ENCODE results near the gene FGF1.

FGF1 gene

DNA sequence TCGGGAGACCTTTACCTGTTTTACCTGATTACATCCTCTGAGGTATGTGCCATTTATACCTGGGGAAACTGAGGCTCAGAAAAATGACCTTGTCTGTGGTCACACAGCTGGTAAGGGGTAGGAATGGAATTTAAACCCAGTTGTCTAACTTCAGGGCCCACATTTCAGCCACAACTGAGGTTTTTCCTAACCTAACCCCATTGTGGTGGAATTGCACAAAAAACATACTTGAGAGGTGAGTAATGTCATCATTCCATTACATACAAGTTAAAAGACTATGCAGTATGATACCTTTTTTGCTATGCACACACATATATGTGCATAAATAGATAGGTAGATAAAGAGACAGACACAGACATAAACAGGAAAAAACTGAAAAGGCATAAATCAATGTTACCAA lies 14.1 kb downstream of the FGF1 start:
- TF ChIP-seq, protein P1, sequence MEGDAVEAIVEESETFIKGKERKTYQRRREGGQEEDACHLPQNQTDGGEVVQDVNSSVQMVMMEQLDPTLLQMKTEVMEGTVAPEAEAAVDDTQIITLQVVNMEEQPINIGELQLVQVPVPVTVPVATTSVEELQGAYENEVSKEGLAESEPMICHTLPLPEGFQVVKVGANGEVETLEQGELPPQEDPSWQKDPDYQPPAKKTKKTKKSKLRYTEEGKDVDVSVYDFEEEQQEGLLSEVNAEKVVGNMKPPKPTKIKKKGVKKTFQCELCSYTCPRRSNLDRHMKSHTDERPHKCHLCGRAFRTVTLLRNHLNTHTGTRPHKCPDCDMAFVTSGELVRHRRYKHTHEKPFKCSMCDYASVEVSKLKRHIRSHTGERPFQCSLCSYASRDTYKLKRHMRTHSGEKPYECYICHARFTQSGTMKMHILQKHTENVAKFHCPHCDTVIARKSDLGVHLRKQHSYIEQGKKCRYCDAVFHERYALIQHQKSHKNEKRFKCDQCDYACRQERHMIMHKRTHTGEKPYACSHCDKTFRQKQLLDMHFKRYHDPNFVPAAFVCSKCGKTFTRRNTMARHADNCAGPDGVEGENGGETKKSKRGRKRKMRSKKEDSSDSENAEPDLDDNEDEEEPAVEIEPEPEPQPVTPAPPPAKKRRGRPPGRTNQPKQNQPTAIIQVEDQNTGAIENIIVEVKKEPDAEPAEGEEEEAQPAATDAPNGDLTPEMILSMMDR (conservative IDR thresholded peaks at IDR 0.05; ENCODE audit: low read depth, low read length): no peak
- no peaks in the 10 kb centered on the region for H3K4me1 ChIP-seq (ENCODE audit: low read depth, poor library complexity, severe bottlenecking)
- no peak overlapping the region for H3K4me3 ChIP-seq (IDR thresholded peaks at IDR 0.05; ENCODE audit: insufficient read depth, low read depth, low read length)
- no peak overlapping the region for H3K27ac ChIP-seq
- no peaks in the 10 kb centered on the region for H4K20me1 ChIP-seq (ENCODE audit: insufficient read depth)
- no peak overlapping the region for H3K9ac ChIP-seq
- H3K36me3 ChIP-seq (ENCODE audit: insufficient read depth): no peaks in the 10 kb centered on the region
- no peaks in the 10 kb centered on the region for H3K79me2 ChIP-seq (ENCODE audit: insufficient read depth, low read depth)
- H2AFZ ChIP-seq (ENCODE audit: low read depth): no peak overlapping the region
- H3K27me3 ChIP-seq (ENCODE audit: insufficient read depth, low read depth): no peaks in the 10 kb centered on the region
- no peak overlapping the region for H3K4me2 ChIP-seq

DNA sequence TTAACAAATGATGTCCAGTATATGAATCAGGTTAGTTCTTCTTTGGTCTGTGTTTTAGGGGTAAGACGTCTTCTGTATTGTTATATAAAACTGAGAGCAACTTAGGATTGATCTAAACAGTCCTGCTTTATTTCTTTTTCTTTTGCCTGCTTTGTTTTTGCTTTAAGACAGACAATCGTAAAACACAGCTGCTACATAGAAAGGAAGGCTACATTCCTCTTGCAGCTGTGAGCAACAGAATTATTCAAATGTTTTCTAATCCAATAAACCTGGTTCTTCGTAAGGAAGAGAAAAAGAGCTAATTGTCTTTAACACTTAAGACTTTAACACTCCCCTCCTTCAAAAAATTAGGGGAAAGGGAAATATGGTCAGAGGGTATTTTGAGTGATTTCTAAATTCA lies 14.6 kb downstream of the FGF1 start:
- TF ChIP-seq, protein P1 (conservative IDR thresholded peaks at IDR 0.05; ENCODE audit: low read depth, low read length): no peak
- Histone ChIP-seq H3K27me3 (ENCODE audit: insufficient read depth, low read depth) (no peaks in the 10 kb centered on the region), H3K4me2 (no peak overlapping the region), H3K36me3 (ENCODE audit: insufficient read depth) (no peaks in the 10 kb centered on the region), H3K79me2 (ENCODE audit: insufficient read depth, low read depth) (no peaks in the 10 kb centered on the region), H3K4me1 (ENCODE audit: low read depth, poor library complexity, severe bottlenecking) (no peaks in the 10 kb centered on the region), H3K9ac (no peak overlapping the region), H3K27ac (no peak overlapping the region), H3K4me3 (IDR thresholded peaks at IDR 0.05; ENCODE audit: insufficient read depth, low read depth, low read length) (no peak overlapping the region), H2AFZ (ENCODE audit: low read depth) (no peak overlapping the region), H4K20me1 (ENCODE audit: insufficient read depth) (no peaks in the 10 kb centered on the region)

DNA sequence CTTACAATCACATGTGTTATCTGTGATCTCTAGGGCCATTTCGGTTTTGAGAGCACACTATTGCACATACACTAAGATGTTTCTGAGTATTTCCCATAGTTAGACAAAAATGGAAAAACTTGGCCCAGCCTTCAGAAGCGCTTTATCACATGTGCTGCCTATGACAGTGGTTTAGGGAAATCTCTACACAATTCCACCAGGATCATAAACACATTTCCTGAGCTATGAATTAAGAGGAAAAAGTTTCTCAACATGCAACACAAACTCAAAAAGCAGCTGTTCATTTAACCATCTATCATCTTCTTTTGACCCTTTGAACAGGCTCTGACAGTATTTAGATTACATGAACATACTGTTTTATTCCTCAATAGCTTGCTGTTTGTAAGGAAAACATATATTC lies 15.1 kb downstream of the FGF1 start:
- H3K27me3 ChIP-seq (ENCODE audit: insufficient read depth, low read depth): no peaks in the 10 kb centered on the region
- H3K79me2 ChIP-seq (ENCODE audit: insufficient read depth, low read depth): no peaks in the 10 kb centered on the region
- H3K9ac ChIP-seq: no peak overlapping the region
- no peak overlapping the region for H3K27ac ChIP-seq
- no peaks in the 10 kb centered on the region for H4K20me1 ChIP-seq (ENCODE audit: insufficient read depth)
- no peak overlapping the region for H3K4me2 ChIP-seq
- H3K4me3 ChIP-seq (IDR thresholded peaks at IDR 0.05; ENCODE audit: insufficient read depth, low read depth, low read length): no peak overlapping the region
- no peak overlapping the region for H2AFZ ChIP-seq (ENCODE audit: low read depth)
- no peaks in the 10 kb centered on the region for H3K36me3 ChIP-seq (ENCODE audit: insufficient read depth)
- TF ChIP-seq, protein P1 (conservative IDR thresholded peaks at IDR 0.05; ENCODE audit: low read depth, low read length): no peak
- H3K4me1 ChIP-seq (ENCODE audit: low read depth, poor library complexity, severe bottlenecking): no peaks in the 10 kb centered on the region

DNA sequence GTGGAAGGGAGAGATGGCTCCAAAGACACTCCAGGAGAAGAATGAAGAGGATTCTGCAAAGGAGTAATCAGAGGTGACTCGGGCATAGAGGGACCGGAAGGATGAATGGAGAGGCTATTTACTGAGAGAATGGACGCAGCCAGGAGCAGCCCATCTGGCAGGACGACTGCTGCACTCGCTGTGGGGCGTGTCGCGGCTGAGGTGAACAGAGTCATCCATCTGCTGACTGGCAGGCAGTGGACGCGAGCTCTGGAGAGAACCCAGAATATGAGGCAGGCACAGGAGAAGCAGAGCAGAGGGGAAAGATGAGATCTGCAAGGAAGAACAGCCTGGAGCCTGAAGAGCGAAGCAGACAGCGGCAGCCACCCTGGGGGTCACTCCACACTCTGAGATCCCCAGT lies 16.4 kb downstream of the FGF1 start:
- TF ChIP-seq, protein P1 (conservative IDR thresholded peaks at IDR 0.05; ENCODE audit: low read depth, low read length): no peak
- Histone ChIP-seq H3K4me1 (ENCODE audit: low read depth, poor library complexity, severe bottlenecking) (no peaks in the 10 kb centered on the region), H3K79me2 (ENCODE audit: insufficient read depth, low read depth) (no peaks in the 10 kb centered on the region), H3K27me3 (ENCODE audit: insufficient read depth, low read depth) (no peaks in the 10 kb centered on the region), H3K27ac (no peak overlapping the region), H3K36me3 (ENCODE audit: insufficient read depth) (no peaks in the 10 kb centered on the region), H3K4me2 (no peak overlapping the region), H3K9ac (no peak overlapping the region), H2AFZ (ENCODE audit: low read depth) (no peak overlapping the region), H3K4me3 (IDR thresholded peaks at IDR 0.05; ENCODE audit: insufficient read depth, low read depth, low read length) (no peak overlapping the region), H4K20me1 (ENCODE audit: insufficient read depth) (no peaks in the 10 kb centered on the region)

DNA sequence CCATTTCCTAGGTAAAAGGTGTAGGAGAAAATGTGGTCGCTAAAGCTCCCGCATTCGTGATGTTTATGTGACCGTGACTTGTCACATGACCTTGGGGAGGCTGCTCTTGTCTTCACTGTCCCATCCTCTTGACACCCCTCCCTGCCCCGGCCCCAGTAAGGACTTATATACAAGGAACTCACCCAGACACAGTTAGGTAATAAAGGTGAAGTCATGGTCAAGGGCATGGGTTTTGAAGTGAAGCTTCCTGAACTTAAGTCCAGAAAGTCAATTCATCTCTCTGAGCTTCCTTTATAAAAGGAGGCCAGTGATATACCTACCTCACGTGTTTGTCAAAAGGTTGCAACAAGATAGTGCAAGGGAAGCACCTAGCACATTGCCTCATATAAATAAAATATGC lies 17.6 kb downstream of the FGF1 start:
- H3K27me3 ChIP-seq (ENCODE audit: insufficient read depth, low read depth): no peaks in the 10 kb centered on the region

More for the DNA sequence above, 17.6 kb downstream of the FGF1 start:
- Histone ChIP-seq H2AFZ (ENCODE audit: low read depth) (no peak overlapping the region), H3K4me1 (ENCODE audit: low read depth, poor library complexity, severe bottlenecking) (no peaks in the 10 kb centered on the region), H3K36me3 (ENCODE audit: insufficient read depth) (no peaks in the 10 kb centered on the region), H3K4me2 (no peak overlapping the region), H3K4me3 (IDR thresholded peaks at IDR 0.05; ENCODE audit: insufficient read depth, low read depth, low read length) (no peak overlapping the region), H4K20me1 (ENCODE audit: insufficient read depth) (no peaks in the 10 kb centered on the region), H3K79me2 (ENCODE audit: insufficient read depth, low read depth) (no peaks in the 10 kb centered on the region), H3K9ac (no peak overlapping the region), H3K27ac (no peak overlapping the region)
- TF ChIP-seq, protein P1 (conservative IDR thresholded peaks at IDR 0.05; ENCODE audit: low read depth, low read length): no peak

Data from KMS-11 (cell line).